Fibroblast of lung (primary cell): ENCODE measurements around the gene RPL6. TPM values are rescaled to one million over a fixed set of nuclear protein-coding genes. Genes with fewer than 3 reads are reported as not detected.

ENCODE experiments used
- DNase-seq, 2 donors: peaks; one replicate each; pipeline versions ENCODE4 v3.0.0 to v3.0.0-alpha.2; 2010; ENCODE audit warnings: low read depth in 2 of 2
- H2AFZ ChIP-seq: 2 replicates; pipeline ENCODE4 v1.5.1; 2012; ENCODE audit warnings: low read length, control low read depth, inconsistent platforms
- H3K27ac ChIP-seq: 2 replicates; pipeline ENCODE4 v1.5.1; 2011; ENCODE audit warnings: low read length, control low read depth; ENCODE audit not compliant: insufficient read depth
- H3K27me3 ChIP-seq: 2 replicates; pipeline ENCODE4 v1.5.1; 2011; ENCODE audit warnings: mild to moderate bottlenecking, low read length; ENCODE audit not compliant: control insufficient read depth, insufficient read depth
- H3K36me3 ChIP-seq: 2 replicates; pipeline ENCODE4 v1.5.1; 2011; ENCODE audit warnings: low read length; ENCODE audit not compliant: control insufficient read depth, insufficient read depth
- H3K4me1 ChIP-seq: 2 replicates; pipeline ENCODE4 v1.5.1; 2011; ENCODE audit warnings: low read length; ENCODE audit not compliant: control insufficient read depth, insufficient read depth; ENCODE audit errors: extremely low read depth
- H3K4me2 ChIP-seq: 2 replicates; pipeline ENCODE4 v1.5.1; 2011; ENCODE audit warnings: low read length, control low read depth; ENCODE audit not compliant: insufficient read depth; ENCODE audit errors: extremely low read depth
- H3K4me3 ChIP-seq, 4 experiments: fragments of 200-600 bp in 1 of 4; sonication (generic) in 1 of 4; replicated peaks in 1 of 4; 2 replicates each; pipeline ENCODE4 v1.5.1; 2011 to 2016; ENCODE audit warnings: low read length in 4 of 4, low read depth in 3 of 4, mild to moderate bottlenecking in 3 of 4, control low read depth in 2 of 4, inconsistent platforms in 1 of 4, mixed read lengths in 1 of 4; ENCODE audit not compliant: insufficient read depth in 1 of 4; ENCODE audit errors: control extremely low read depth in 1 of 4
- H3K79me2 ChIP-seq: 2 replicates; pipeline ENCODE4 v1.5.1; 2012; ENCODE audit warnings: mild to moderate bottlenecking, low read length, inconsistent platforms; ENCODE audit not compliant: control insufficient read depth, insufficient read depth
- H3K9ac ChIP-seq: 2 replicates; pipeline ENCODE4 v1.5.1; 2011; ENCODE audit warnings: mild to moderate bottlenecking, low read length, control low read depth; ENCODE audit not compliant: insufficient read depth
- H3K9me3 ChIP-seq: 2 replicates; pipeline ENCODE4 v1.5.1; 2012; ENCODE audit warnings: low read depth, low read length; ENCODE audit not compliant: control insufficient read depth, insufficient read depth
- H4K20me1 ChIP-seq: 2 replicates; pipeline ENCODE4 v1.5.1; 2011; ENCODE audit warnings: low read length; ENCODE audit not compliant: control insufficient read depth, insufficient read depth; ENCODE audit errors: extremely low read depth
- EZH2 ChIP-seq: IDR thresholded peaks from 2 replicates; pipeline ENCODE4 v1.5.1; 2012; ENCODE audit warnings: low read length, control low read depth, mild to moderate bottlenecking; ENCODE audit errors: missing control alignments
- polyA plus RNA-seq, 2 donors: library from polyadenylated mRNA; depleted of rRNA in 1 of 2; stranded (reverse) in 1 of 2; unstranded in 1 of 2; fragments of >200 nt; gene quantifications; 2 replicates each; pipeline ENCODE4 v1.2.1, GENCODE V29; 2011 to 2012; ENCODE audit warnings: missing spikeins in 1 of 2
- total RNA-seq: library from RNA; depleted of rRNA; stranded (reverse); fragments of >200 nt; gene quantifications from 2 replicates; pipeline ENCODE4 v1.2.1, GENCODE V29; 2014
- TF ChIP-seq, protein P1 (sequence below), 2 donors: IDR thresholded peaks in 1 of 2; conservative IDR thresholded peaks in 1 of 2; 1 replicate in 1 of 2; 2 replicates in 1 of 2; pipeline ENCODE4 v1.5.1; 2011 to 2012; ENCODE audit warnings: low read length in 2 of 2, control low read depth in 1 of 2, inconsistent platforms in 1 of 2, low read depth in 1 of 2, mild to moderate bottlenecking in 1 of 2

RPL6 gene
- total and polyA plus RNA-seq, 2 donors (not counting 1 experiment from before 2014, with no cell fraction given) = 679 to 2,040 TPM

DNA sequence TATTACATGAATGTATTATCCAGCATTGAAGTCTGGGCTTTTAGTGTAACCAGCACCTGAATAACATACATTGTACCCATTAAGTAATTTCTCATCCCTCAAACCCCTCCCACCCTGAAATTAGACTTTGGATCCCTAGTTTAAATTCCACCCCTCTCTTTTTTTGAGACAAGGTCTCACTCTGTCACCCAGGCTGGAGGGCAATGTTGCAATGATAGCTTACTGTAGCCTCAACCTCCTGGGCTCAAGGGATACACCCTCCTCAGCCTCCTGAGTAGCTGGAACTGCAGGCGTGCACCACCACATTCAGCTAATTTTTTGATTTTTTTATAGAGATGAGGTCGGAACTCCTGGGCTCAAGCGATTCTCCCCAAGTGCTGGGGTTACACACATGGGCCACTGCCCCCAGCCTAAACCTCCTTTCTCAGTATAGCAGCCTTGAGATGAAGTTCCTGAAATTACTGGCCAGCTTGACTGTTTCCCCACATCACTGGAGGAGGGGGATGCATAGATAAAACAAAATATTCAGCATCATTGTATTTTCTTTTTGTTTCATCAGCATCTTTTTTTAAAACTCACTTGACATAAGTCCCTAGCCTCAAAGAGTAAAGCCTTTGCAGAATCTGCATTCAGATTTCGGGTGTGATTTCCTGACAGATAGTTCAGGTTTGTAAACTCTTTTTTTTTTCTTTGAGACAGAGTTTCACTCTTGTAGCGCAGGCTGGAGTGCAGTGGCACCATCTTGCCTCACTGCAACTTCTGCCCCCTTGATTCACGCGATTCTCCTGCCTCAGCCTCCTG, 16.4 kb upstream of the RPL6 start:
- H3K9ac ChIP-seq = no peak overlapping the region
- peaks cover 81% of the 10 kb centered on the region for H3K79me2 ChIP-seq
- H3K4me3 ChIP-seq = no peak overlapping the region
- no peak overlapping the region for H3K27ac ChIP-seq
- no peaks in the 10 kb centered on the region for H4K20me1 ChIP-seq
- no peaks in the 10 kb centered on the region for H3K27me3 ChIP-seq
- H3K4me2 ChIP-seq = no peak overlapping the region
- TF ChIP-seq EZH2 = no peak
- TF ChIP-seq, protein P1, sequence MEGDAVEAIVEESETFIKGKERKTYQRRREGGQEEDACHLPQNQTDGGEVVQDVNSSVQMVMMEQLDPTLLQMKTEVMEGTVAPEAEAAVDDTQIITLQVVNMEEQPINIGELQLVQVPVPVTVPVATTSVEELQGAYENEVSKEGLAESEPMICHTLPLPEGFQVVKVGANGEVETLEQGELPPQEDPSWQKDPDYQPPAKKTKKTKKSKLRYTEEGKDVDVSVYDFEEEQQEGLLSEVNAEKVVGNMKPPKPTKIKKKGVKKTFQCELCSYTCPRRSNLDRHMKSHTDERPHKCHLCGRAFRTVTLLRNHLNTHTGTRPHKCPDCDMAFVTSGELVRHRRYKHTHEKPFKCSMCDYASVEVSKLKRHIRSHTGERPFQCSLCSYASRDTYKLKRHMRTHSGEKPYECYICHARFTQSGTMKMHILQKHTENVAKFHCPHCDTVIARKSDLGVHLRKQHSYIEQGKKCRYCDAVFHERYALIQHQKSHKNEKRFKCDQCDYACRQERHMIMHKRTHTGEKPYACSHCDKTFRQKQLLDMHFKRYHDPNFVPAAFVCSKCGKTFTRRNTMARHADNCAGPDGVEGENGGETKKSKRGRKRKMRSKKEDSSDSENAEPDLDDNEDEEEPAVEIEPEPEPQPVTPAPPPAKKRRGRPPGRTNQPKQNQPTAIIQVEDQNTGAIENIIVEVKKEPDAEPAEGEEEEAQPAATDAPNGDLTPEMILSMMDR (conservative IDR thresholded peaks at IDR 0.05 in 1 of 2, IDR thresholded peaks at IDR 0.05 in 1 of 2; ENCODE audit: low read depth in 1 of 2, low read length in 2 of 2) = no peak
- H3K4me1 ChIP-seq = peaks cover 4% of the 10 kb centered on the region
- H3K36me3 ChIP-seq = no peaks in the 10 kb centered on the region
- no peaks in the 10 kb centered on the region for H3K9me3 ChIP-seq
- no peak for DNase-seq
- H2AFZ ChIP-seq = no peak overlapping the region

DNA sequence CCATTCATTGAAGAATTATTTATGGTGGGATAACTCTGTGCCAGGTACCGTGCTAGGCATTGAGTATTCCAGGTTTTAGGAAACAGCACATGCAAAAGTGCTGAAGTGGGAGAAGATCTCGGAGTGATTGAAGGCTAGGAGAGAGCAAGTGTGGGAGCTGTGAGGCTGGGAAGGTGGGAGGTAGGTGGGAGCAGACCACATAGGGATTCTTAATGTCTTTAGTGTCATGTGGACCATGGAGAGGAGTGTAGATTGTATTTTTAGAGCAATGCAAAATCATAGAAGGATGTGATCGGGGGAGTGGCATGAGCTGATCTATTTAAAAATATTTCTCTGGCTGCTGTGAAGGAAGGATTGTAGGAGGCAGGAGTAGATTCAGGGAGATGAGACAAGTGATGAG, 14.7 kb upstream of the RPL6 start:
- Histone ChIP-seq H3K4me1 (peaks cover 4% of the 10 kb centered on the region), H3K79me2 (peaks cover 88% of the 10 kb centered on the region), H3K27ac (no peak overlapping the region), H2AFZ (no peak overlapping the region), H3K4me3 (no peak overlapping the region), H3K9ac (no peak overlapping the region), H4K20me1 (no peaks in the 10 kb centered on the region), H3K27me3 (no peaks in the 10 kb centered on the region), H3K36me3 (no peaks in the 10 kb centered on the region), H3K9me3 (no peaks in the 10 kb centered on the region), H3K4me2 (no peak overlapping the region)
- TF ChIP-seq, protein P1 (conservative IDR thresholded peaks at IDR 0.05 in 1 of 2, IDR thresholded peaks at IDR 0.05 in 1 of 2; ENCODE audit: low read depth in 1 of 2, low read length in 2 of 2) = no peak
- no peak for TF ChIP-seq EZH2
- no peak for DNase-seq

DNA sequence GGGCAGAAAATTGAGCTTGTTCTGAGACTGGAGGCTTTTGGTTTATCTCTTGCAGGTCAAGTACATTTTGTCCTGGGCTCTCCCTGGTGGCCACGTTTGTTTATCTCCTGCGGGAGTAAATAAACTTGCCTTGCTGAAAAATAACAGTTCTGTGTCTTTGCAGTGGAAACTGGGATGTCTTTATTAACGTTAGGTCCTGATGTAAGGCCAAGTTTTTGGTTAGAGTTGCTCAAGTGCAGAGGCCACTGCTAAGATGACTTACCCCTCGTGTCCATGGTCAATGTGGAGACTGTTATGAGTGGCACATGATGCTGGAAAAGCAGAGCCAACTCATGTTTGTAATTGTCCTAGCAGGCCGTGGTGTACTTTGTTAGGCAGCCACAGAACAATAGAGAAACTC, 13.1 kb upstream of the RPL6 start:
- no peaks in the 10 kb centered on the region for H4K20me1 ChIP-seq
- H2AFZ ChIP-seq = no peak overlapping the region
- no peaks in the 10 kb centered on the region for H3K9me3 ChIP-seq
- DNase-seq = peak in 1 of 2 donors; percentile 40
- H3K4me3 ChIP-seq = no peak overlapping the region
- peaks cover 76% of the 10 kb centered on the region for H3K79me2 ChIP-seq
- H3K4me2 ChIP-seq = peak overlapping the region; percentile 32
- H3K9ac ChIP-seq = no peak overlapping the region
- TF ChIP-seq, protein P1 (conservative IDR thresholded peaks at IDR 0.05 in 1 of 2, IDR thresholded peaks at IDR 0.05 in 1 of 2; ENCODE audit: low read depth in 1 of 2, low read length in 2 of 2) = no peak
- no peak for TF ChIP-seq EZH2
- H3K36me3 ChIP-seq = no peaks in the 10 kb centered on the region
- H3K4me1 ChIP-seq = peaks cover 4% of the 10 kb centered on the region
- H3K27ac ChIP-seq = no peak overlapping the region
- no peaks in the 10 kb centered on the region for H3K27me3 ChIP-seq
